Measurements from ENCODE around the gene GYS1. TPM values are rescaled to one million over a fixed set of nuclear protein-coding genes. Genes with fewer than 3 reads are reported as not detected.

GYS1 gene
- total and polyA plus RNA-seq, 2 experiments from 2014 or later, result 15.9 to 28.9 TPM

GRCh38 chr19:48961051-48961649 lies 32.0 kb downstream of the GYS1 start (continued):
- no peak for TF ChIP-seq ZNF462 (CRISPR knock-in tag; IDR thresholded peaks at IDR 0.05)
- TF ChIP-seq JUNB (IDR thresholded peaks at IDR 0.05; ENCODE audit: unreplicated experiment), result no peak
- TF ChIP-seq EZH2 (IDR thresholded peaks at IDR 0.05; ENCODE audit: low read depth, unreplicated experiment), result no peak
- TF ChIP-seq ZNF114 (CRISPR knock-in tag; IDR thresholded peaks at IDR 0.05), result no peak
- TF ChIP-seq REST (IDR thresholded peaks at IDR 0.05; ENCODE audit: unreplicated experiment), result no peak
- TF ChIP-seq CTCF (conservative IDR thresholded peaks at IDR 0.05; ENCODE audit: low read depth in 2 of 2), result no peak
- TF ChIP-seq POLR2AphosphoS5 (IDR thresholded peaks at IDR 0.05; ENCODE audit: low read depth), result no peak
